Omental fat pad (tissue), 4 donors: Measurements from ENCODE around the gene CRTAP. TPM values are rescaled to one million over a fixed set of nuclear protein-coding genes. Genes with fewer than 3 reads are reported as not detected.
"Not testable (repeated sequence)": the region's sequence is repeated elsewhere in the genome, so short reads cannot be mapped to it uniquely, and the experiment has no call there.

Experiments used
- ATAC-seq: fragments of 150-250 bp; one replicate; pipeline ENCODE4 v1.9.1; 2016; ENCODE audit warnings: mild to moderate bottlenecking, moderate library complexity; ENCODE audit not compliant: low FRiP score
- DNase-seq: peaks from one replicate; pipeline ENCODE4 v3.0.0-alpha.2; 2019; ENCODE audit warnings: low spot score
- CTCF ChIP-seq, 3 donors: fragments of 450-650 bp; IDR thresholded peaks; one replicate each; pipeline ENCODE4 v1.5.1; 2016 to 2017; ENCODE audit warnings: antibody characterized with exemption in 3 of 3, mild to moderate bottlenecking in 3 of 3, moderate library complexity in 2 of 3
- total RNA-seq, 4 donors: library from RNA; depleted of rRNA; stranded (reverse); fragments of >200 nt; gene quantifications; one replicate each; pipeline ENCODE4 v1.1.0, GENCODE V29; 2016

Gene CRTAP
- total RNA-seq, 4 donors from 2014 or later, result 267 to 355 (median 300) TPM

DNA sequence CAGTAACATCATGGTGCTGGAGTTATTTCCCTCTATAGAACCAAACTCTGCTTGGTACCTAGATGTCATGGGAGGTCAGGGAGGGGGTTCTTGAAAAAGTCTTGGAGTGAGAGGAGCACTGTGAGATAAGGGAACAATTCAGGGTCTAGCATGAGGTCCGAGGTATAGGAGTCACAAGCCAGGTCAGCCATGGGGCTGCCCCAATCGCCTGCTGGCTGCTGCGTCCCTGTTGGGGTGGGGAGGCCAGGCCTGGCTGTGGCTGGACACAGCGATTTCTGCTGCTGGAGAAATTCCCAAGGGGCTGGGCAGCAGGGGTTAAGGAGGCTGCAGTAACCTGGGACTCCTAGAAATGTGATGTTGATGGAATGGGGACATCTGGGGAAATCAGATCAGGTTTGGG is 59.9 kb downstream of the CRTAP start:
- TF ChIP-seq CTCF (IDR thresholded peaks at IDR 0.05), result no peak
- ATAC-seq (no peak), DNase-seq (no peak)

DNA sequence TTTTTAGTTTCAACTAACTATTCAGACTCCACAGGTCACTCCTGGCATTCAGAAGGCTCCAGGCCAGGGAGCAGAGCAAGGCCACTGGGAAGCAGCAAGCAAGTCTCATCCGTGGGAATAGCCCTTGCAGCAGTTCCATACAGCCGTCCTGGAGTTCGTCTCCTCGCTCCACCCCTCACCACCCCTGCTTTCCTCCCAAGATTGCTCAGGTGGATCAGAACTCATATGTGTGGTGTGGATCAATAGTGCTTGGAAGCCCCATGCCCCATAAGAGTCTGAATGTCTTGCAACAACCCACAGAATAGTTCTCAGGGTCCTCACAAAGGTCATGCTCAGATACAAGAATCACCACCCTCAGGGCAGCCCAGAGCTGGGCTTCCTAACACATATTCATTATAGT is 60.3 kb downstream of the CRTAP start:
- no peak for DNase-seq
- TF ChIP-seq CTCF (IDR thresholded peaks at IDR 0.05), result no peak
- no peak for ATAC-seq

DNA sequence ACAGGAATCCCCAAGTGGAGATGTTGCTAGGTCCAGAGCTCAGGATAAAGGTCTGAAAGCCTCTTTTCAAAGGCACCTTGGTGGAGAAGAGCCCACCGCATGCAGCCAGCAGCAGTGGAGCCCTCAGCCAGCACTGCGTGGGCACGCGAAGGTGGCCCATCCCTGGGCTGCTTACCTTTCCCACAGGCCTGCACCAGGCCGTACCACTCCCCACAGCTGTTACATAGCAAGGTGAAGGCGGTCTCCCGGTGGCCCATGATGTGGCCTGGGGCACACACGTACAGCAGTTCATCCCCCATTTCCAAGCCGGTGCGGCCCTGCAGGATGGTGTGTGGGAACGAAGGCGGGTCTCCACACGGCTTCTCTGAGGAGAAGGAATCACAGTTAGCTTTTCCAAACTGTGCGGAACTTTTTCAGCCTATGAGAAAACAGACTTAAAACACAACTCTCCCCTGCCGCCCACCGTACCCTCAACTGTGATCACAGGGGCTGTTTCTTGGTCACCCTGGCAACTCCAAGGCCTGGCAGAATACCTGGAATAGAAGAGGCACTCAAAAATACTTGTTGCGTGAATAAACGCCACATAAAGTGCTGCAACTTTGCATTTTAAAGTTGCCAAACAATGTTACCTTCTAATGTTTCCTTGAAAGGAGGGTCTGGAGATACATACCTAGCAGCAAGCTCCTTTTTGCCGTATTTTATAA is 61.0 kb downstream of the CRTAP start:
- DNase-seq (no peak), ATAC-seq (no peak)
- TF ChIP-seq CTCF (IDR thresholded peaks at IDR 0.05), result no peak

- ATAC-seq, result no peak
- no peak for DNase-seq
- TF ChIP-seq CTCF (IDR thresholded peaks at IDR 0.05), result no peak
These were observed 65.3 kb downstream of the CRTAP start for GRCh38 chr3:33179132-33179531.

- TF ChIP-seq CTCF (IDR thresholded peaks at IDR 0.05), result no peak
- no peak for DNase-seq
- no peak for ATAC-seq
These were observed 67.4 kb downstream of the CRTAP start for GRCh38 chr3:33181229-33181628.

DNA sequence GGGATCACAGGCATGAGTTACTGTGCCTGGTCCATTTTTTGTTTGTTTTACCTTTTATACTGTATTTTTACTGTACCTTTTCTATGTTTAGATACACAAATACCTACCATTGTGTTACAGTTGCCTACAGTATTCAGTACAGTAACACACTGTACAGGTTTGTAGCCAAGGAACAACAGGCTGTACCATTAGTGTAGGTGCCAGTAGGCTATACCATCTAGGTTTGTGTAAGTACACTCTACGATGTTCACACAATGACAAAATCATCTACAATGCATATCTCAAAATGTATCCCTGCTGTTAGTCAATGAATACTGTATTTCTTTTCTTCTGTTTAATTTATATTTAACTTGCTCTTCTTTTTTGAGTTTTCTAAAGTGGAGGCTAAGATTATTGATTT is 67.8 kb downstream of the CRTAP start:
- not testable (repeated sequence) for DNase-seq, ATAC-seq

GRCh38 chr3:33184863-33185262 is 71.0 kb downstream of the CRTAP start:
- DNase-seq, result no peak
- no peak for TF ChIP-seq CTCF (IDR thresholded peaks at IDR 0.05)
- ATAC-seq, result no peak
